ENCODE measurements around the gene CAP2. TPM values are rescaled to one million over a fixed set of nuclear protein-coding genes. Genes with fewer than 3 reads are reported as not detected.

The CAP2 gene, protein sequence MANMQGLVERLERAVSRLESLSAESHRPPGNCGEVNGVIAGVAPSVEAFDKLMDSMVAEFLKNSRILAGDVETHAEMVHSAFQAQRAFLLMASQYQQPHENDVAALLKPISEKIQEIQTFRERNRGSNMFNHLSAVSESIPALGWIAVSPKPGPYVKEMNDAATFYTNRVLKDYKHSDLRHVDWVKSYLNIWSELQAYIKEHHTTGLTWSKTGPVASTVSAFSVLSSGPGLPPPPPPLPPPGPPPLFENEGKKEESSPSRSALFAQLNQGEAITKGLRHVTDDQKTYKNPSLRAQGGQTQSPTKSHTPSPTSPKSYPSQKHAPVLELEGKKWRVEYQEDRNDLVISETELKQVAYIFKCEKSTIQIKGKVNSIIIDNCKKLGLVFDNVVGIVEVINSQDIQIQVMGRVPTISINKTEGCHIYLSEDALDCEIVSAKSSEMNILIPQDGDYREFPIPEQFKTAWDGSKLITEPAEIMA
- 3.2 and 5.3 TPM in 2 replicates for total RNA-seq

DNA sequence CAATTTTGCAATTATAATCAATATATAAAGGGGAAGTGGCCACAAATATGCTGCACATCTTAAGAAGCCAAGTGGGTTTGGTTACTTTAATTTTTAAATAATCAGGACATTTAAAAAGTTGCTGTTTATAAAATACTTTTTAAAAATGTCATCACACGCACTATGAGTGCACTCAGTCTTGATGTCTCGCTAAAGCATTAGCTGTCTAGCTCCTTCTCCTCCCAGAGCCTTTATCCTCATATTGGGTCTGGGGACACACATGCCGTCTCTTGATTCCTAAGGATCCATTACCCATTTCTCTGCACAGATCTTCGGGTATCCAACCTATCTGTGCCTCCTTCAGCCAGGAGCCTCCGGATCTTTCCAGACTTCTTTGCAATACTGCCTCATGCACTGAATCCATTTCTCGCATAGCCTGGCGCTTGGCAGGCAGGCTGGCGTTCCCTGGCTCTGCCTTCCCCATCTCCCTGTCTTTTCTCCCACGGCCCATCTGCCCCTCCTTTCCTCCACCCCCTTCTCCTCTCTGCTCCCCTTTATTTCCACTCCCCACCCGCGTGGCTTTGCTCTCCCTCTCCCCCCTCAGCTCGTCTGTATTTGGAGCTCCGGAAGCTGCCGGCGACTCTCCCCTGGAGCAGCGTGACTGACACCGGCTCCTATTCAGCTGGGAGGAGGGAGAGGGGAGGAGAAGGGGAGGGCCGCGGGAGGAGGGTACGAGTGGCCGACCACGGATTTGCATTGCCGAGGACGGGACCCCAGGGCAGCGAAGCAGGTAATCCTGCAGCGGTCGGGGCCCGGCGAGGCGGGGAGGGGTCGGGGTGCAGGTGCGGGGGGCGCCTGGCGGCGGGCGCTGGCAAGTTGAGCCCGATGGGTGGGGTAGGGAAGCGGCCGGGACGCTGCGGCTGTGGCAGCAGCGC is at the start of gene CAP2:
CAP2 (plus strand) TSS at position 618 of the 914 bp plus-strand sequence. CDS start 27,961 bp downstream, outside the sequence.

DNA sequence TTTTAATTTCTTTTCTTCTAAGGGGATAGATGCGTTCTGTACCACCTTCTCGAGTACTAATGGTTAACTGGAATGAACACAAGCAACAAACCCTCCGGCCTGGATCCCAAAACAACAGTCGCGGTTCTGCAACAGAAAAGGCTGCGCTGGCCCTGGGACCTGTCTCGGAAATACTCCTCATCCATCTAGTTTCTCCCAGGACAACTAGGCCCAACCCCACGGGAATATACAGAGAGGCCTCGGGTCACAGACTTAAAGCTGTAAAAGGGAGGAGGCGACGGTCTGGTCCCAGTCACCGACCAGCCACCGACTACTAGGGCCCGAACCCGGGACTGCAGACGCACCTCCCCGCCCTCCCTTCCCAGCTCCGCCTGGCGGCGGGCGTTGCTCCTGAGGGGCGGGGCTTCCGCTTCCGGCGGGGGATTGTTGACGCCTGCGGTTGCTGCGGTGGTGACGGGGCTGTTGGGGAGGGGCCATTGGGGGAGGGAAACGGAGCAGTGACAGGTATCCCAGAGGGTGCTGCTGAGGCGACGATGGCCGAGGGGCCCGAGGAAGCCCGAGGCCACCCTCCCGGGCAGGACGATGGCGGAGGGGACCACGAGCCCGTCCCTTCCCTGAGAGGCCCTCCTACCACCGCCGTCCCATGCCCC is 206.6 kb downstream of the CAP2 start, which contains the start of gene FAM8A1:
FAM8A1 (plus strand) TSS at position 426 of the 650 bp plus-strand sequence; CDS start at position 534, 108 bp downstream.

Other genes with a start within 250 kb of the CAP2 start
- gene RBM24, start 112.2 kb upstream of the CAP2 start, total RNA-seq, result under 0.01 and 0.96 TPM in 2 replicates
- 8.2 and 13.6 TPM in 2 replicates for gene FAM8A1, start 206.7 kb downstream of the CAP2 start, total RNA-seq

All from tracheal epithelial cell (primary cell).